NOMO-1 (cell line): ENCODE measurements around the gene DMRT1.

ENCODE experiments used
- DNase-seq, 2 experiments: peaks; one replicate each; lab custom pipeline; 2025; ENCODE audit not compliant: unreplicated experiment in 2 of 2; lab: John Stamatoyannopoulos, UW

DMRT1 gene

GRCh38 chr9:969310-970150, 128.0 kb downstream of the DMRT1 start:
- DNase-seq: no peak

- DNase-seq: no peak
Measured at GRCh38 chr9:970151-970996, 128.9 kb downstream of the DMRT1 start.

DNA sequence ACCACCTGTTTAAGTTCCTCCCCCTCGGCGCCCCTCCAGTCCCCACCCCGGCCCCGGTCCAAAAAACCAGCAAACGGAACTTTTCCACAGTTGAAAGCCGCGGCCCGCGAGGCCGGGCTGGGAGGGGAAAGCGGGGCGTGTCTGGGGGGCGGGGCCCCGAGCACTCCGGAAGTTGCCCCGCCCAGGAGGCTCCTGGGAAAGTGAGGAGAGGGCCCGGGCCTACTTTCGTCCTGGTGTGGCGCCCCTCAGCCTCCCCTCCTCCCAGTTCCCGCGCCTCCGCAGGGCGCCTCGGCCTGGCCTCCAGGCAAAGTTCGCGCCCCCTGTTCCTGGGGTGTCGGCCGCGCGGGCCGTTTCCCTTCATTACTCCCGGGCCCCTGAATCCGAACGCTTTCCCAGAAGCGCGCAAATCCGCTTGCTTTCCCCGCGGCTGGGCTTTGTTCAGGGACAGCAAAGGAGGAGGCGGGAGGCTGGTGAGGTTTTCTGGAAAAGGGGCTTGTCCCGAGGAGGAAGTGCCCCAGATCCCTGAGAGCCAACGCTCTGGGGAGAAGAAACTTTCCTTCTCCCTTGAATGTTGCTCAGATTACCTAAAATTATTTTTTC, 130.5 kb downstream of the DMRT1 start:
- DNase-seq: no peak

- DNase-seq: no peak
Measured at GRCh38 chr9:972501-973294, 131.2 kb downstream of the DMRT1 start.

DNA sequence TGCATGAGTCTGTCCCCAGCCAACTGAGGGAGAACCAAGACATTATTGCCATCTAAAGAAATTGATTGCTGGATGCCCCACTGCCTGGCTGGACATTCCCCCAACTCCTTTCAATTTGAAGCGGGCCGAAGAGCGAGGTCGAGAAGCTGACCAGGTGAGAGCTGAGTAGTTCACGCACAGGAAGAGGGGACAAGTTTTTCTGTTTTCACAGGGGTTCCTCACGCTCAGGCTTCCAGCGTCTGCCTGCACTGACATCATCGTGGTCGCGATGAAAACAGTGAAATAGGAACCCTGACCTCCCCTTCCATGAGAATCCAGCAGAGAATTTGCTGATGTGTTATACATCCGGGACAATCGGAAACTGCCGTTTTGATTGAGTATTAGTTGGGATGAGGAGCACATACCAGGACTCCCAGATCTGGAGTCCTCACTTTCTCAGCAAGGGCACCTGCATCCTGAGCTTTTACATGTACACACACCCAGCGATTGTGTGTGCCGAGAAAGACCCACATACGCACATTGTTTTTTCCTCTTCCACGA, 131.9 kb downstream of the DMRT1 start:
- no peak for DNase-seq

DNA sequence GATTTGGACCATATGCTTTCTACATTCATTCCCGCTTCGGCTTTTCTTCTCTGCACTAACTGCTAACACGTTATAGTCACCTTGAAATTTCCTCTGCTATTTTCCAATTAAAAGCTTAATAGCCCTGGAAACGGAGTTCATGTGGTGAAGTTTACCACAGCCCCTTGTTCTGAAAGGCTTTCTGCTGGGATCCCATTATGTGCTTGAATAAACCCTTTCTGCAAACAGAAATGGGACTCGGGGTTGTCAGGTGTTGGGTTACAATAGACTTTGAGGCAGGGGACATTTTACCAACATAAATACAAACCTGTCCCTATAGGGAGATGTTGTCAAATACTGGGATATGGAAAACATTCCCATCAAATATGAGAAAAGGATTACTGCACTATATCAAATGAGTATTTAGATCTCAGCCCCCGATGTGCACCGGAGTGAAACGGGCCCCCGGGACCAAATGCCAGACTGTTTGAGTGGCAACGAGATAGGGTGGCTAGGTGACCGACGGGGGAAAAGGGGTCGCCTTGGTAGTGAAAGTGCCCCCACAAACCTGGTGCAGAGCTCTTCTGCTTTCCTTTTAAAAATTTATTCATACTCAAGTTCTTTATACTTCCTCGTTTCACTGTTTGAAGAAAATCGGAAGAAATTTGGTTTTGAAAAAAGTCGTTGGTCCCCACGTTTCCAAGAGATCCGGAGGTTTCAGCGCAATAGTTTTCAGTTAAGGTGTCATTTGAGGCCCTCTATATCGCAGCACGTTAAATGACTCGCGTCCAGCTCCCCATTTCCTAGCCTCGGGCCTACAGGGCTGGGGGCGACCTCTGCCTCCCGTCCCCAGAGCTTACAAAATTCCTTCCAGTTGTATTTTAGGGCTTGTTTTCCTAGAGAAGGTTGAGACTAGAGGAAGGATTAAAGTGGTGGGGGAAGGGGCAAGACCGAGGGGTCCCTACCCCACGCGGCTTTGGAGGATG, 132.8 kb downstream of the DMRT1 start:
- peak in 1 of 2 experiments; percentile 24 for DNase-seq

DNA sequence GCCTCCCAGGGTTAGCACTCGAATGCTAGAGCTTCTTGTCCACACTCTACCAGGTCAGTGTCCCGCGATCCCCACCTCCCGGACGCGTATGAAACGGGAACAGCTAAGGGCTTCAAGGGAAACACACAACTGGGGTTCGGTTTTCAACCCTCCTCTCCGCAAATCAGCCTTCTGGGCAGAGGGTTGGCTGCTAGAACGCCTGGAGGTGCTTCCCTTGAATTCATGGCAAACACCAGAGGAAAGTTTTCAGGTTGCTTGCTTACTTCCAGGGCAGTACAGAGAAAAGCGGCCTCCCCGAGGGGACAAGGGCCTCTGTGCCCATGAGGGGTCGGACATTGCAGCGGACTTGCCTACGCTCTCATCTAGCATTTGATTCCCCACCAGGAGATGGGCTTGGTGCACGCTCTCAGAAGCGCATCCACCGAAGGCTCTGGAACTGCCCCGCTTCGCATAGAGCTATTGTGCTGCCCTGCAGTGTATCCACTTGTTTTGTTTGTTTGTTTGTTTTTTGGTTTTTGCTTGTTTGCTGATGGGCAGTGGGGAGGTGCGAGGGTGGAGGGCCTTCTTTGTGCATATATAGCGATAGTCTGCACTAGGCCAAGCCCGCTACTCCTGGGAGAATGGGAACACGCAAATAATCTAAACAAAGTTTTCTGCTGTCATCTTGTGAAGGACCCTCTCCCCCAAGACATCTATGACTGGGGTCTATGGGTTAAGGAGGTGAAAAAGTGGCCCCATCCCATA, 133.7 kb downstream of the DMRT1 start:
- no peak for DNase-seq

DNA sequence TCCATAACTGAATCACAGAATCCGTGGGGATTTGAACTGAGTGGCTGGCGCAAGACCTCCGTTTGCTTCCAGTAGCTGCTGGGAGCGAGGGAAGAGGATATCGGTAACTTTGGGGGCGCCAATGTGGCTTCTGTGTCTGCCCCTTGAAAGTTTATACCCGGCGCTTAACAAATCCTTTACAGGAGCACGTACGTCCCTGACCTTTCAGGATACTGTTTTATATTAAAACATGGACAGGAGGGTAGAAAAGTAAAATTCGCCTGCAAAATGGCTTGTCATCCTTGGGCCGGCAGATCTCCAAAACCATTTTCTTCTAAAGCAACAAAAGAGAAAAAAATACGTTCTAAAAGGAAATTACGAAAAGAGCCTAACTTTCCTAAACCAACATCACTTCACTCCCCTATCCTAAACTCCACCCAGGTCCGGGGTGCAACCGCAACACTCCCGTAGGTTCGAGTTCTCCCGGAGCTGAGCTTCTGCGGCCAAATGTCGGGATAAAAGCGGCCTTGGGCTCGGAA, 134.3 kb downstream of the DMRT1 start:
- DNase-seq: no peak

- peak; percentile 39 to 62 for DNase-seq
Measured at GRCh38 chr9:976258-976942, 134.9 kb downstream of the DMRT1 start, which contains the start of gene DMRT3. Gene DMRT3, plus strand, starts transcription at chr9:976655. Its CDS starts 347 bp downstream, at chr9:977002.

GRCh38 chr9:976943-977837, 135.7 kb downstream of the DMRT1 start:
- peak in 1 of 2 experiments; percentile 47 for DNase-seq

GRCh38 chr9:977838-978830, 136.6 kb downstream of the DMRT1 start:
- no peak for DNase-seq

- no peak for DNase-seq
Measured at GRCh38 chr9:979983-980382, 138.5 kb downstream of the DMRT1 start.

- DNase-seq: no peak
Measured at GRCh38 chr9:980640-981039, 139.1 kb downstream of the DMRT1 start.

GRCh38 chr9:981491-981898, 140.0 kb downstream of the DMRT1 start:
- DNase-seq: no peak
